Measurements from ENCODE around the gene SLC25A45.

SLC25A45 gene

GRCh38 chr11:65403607-65404121, 21.2 kb upstream of the SLC25A45 start:
- no peak for DNase-seq (ENCODE audit: low spot score)

DNA sequence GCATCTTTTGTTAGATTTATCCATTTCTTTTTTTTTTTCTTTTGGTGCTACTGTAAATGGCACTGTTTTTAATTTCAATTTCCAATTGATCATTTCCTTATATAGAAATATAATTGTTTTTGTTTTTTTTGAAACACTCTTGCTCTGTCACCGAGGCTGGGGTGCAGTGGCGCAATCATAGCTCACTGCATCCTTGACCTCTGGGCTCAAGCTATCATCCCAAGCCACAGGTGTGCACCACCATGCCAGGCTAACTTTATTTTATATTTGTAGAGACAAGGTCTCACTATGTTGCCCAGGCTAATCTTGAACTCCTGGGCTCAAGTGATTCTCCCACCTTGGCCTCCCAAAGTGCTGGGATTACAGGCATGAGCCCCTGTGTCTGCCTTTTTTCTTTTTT, 20.3 kb upstream of the SLC25A45 start:
- no peak for DNase-seq (ENCODE audit: low spot score)

GRCh38 chr11:65401803-65402248, 19.4 kb upstream of the SLC25A45 start:
- DNase-seq (ENCODE audit: low spot score) = no peak

GRCh38 chr11:65401073-65401802, 18.8 kb upstream of the SLC25A45 start:
- no peak for DNase-seq (ENCODE audit: low spot score)

DNA sequence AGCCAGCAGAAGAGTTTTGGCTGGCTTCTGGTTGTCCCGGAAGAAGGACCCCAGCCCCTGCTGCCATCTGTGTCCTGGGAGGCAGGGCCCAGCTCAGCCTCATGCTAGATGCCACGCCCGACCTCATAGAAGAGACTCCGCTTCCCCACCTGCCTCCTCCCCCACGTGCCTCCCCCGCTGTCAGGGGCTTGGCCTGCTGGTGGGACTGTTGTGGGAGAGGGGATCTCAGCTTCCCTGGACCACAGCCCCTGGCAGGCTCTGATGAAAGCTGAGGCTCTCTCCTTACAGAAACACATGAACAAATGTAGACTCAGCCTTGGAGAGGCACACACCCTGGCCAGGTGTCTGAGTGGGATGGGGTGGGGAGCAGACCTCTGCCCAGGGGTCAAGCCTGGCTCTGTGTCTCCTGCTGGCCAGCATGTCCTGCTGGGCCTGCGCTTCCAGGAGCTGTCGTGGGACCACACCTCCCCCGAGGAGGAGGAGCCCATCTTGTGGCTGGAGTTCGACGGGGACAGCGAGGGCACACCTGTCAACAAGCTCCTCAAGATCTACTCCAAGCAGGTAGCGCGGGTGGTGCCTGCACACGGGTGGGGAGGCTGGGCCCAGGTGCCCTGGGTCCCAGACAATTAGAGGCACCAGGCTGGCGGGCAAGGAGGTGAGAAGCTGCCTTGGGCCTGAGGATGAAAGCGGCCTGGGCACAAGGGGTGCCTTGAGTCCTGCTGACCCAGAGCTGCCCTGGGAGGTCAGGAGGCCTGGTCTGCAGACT, 18.0 kb upstream of the SLC25A45 start:
- DNase-seq (ENCODE audit: low spot score) = no peak

GRCh38 chr11:65399845-65400244, 17.4 kb upstream of the SLC25A45 start:
- DNase-seq (ENCODE audit: low spot score) = no peak

GRCh38 chr11:65399249-65399648, 16.8 kb upstream of the SLC25A45 start:
- DNase-seq (ENCODE audit: low spot score) = no peak

GRCh38 chr11:65398362-65398910, 16.0 kb upstream of the SLC25A45 start:
- no peak for DNase-seq (ENCODE audit: low spot score)

- DNase-seq (ENCODE audit: low spot score) = no peak
These were observed 14.6 kb upstream of the SLC25A45 start for GRCh38 chr11:65396769-65397745.

DNA sequence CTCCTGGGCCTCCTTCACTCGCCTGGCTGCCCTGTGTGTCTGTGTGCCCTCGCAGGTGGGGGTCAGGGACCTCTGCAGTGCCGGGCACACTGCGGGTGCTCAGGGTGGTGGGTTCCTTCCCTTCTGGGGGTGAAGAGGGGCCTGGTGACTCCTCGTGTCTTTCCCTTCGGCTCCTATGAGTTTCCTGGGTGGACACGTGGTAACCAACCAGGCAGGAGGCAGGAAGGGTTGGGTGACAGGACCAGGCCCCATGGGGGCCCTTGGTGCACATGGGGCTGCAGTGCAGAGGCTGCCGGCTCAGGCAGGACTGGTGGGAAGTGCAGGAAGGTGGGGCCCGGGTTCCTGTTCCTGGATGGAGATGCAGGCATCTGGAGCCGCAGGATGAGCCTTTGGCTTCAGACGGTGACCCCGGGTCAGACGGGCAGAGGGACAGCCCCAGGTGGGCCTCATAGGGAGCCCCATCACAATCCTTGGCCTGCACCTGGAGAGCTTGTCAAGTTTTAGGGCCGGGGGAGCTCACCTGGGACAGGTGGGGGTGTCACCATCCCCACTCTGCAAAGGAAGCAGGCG, 13.6 kb upstream of the SLC25A45 start:
- no peak for DNase-seq (ENCODE audit: low spot score)

GRCh38 chr11:65394125-65394536, 11.7 kb upstream of the SLC25A45 start:
- DNase-seq (ENCODE audit: low spot score) = no peak

DNA sequence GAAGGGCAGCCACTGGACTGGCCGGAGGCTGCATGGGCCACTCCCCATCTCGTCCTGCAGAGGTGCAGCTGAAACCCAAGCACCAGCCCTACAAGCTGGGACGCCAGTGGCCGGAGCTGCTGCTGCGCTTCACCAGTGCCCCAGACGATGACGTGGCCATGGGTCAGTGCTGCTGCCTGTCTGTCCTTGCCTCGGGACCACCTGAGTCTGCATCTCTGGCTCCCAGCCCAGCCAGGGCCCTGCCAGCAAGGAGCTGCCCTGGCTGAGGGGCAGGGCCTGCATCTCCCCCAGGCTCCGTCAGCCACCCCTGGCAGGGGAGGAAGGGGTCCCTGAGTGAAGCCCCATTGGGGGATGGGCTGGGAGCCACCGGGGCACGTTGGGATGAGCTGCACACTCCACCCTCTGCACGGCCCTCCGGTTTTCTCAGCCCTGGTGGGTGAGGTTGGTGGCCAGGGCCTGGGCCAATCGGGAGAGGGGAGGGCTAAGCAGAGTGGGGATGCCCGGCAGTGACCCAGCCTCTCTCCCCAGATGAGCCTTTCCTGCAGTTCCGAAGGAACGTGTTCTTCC, 11.2 kb upstream of the SLC25A45 start:
- no peak for DNase-seq (ENCODE audit: low spot score)

DNA sequence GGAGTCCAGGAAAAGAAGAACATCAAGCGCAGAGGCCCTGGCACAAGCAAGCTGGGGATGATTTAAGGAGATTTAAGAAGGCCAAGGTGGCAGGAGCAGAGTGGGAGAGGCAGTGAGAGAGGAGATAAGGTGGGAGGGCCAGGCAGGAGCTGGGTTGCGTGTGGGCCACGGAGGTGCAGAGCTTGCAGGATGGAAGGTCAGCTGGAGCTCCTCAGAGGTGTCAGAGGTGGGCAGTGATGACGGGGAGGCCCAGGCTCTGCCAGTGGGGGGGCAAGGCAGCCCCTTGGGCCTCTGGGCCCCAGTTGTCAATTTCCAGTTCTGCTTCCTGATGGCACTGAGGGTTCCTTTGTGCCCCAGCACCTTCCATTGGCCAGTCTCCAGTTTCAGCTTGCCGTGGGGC, 10.5 kb upstream of the SLC25A45 start:
- DNase-seq (ENCODE audit: low spot score) = no peak

DNA sequence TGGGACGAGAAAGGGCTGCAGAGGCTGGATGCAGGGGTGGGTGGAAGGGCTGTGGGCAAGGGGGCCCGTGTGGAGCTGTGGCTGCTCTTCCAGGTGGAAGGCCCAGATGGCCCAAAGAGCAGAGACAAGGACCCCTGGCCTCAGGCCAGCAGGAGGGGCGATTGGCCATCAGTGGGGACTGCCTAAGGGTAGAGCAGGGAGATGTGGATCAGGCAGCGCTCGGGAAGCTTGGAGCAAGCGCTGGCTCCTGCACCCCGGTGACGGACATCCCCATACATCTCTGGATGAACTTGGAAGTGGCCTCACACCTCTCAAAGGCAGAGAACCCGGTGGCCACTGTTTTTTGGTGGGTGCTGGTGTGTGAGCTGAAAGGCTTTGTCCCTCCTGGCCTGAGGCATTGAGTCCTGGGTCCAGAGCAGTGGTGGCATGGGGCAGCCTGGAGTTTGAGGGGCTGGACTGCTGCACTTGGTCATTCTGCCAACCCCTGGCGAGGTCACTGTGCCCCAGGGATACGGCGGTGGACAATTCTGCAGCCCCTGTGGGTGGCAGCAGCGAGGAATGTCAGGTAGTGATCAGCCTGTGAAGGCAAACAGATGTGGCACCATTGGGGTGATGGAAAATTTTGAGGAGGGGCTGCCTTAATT, 9.9 kb upstream of the SLC25A45 start:
- no peak for DNase-seq (ENCODE audit: low spot score)

DNA sequence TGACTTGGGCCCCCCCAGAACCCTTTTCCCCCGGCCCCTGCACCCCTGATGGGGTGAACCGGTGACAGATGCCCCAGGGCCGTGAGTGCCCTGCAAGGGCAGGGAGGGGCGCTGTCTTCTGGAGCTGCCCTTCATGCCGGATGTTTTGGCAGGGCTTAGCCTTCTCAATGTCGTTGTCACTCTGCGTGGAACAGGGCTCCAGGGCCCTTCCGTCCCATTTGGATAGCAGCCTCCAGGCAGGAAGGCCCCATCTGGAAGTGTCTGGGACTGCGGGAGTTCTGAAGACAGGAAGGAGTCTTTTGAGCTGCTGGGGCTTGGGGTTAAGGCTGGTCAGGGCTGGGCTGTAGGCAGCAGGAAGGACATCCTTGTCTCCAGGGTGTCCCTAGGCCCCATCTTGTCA, 8.6 kb upstream of the SLC25A45 start:
- DNase-seq (ENCODE audit: low spot score) = peak; percentile 86

GRCh38 chr11:65390099-65390941, 7.9 kb upstream of the SLC25A45 start:
- DNase-seq (ENCODE audit: low spot score) = peak; percentile 53

GRCh38 chr11:65389294-65389980, 7.0 kb upstream of the SLC25A45 start:
- DNase-seq (ENCODE audit: low spot score) = no peak

- DNase-seq (ENCODE audit: low spot score) = no peak
These were observed 6.3 kb upstream of the SLC25A45 start for GRCh38 chr11:65388731-65389130.

All from kidney capillary endothelial cell (primary cell).